Right lobe of liver (tissue), 4 donors: ENCODE results near the gene XCR1.

ENCODE experiments used
- POLR2A ChIP-seq: fragments of 450-650 bp; IDR thresholded peaks from one replicate; pipeline ENCODE4 v1.6.1; 2017; ENCODE audit warnings: antibody characterized with exemption, mild to moderate bottlenecking
- TF ChIP-seq, protein P1 (sequence below), 4 donors: fragments of 200-600 bp in 3 of 4; fragments of 450-650 bp in 1 of 4; IDR thresholded peaks; one replicate each; pipeline versions ENCODE4 v1.5.1 to v1.8.0; 2016 to 2022; ENCODE audit warnings: antibody characterized with exemption in 4 of 4, mild to moderate bottlenecking in 2 of 4
- donor health status: DM: no; HTN: no; CAD: no.
- donor health status: DM: no; HTN: no; CAD: no.
- donor health status: DM: no; HTN: yes; CAD: no.

DNA sequence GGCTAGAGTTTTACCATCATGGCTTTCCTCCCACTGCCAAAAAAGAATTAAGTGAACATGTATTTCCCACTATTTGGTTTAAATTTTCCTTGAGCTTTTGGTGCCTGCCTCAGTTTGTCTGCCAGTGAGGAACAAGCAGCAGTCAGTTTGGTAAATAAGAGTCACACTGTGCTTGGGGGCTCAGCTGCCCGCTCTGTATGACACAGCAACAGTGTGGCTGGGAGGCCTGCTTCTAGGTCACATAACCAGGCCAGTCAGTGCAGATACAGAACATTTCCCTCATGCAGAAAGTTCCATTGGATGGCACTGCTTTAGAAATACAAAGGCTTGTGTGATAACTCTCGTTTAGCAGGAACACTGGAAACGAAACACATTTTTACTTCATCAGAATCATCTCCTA is 57.3 kb downstream of the XCR1 start:
- TF ChIP-seq, protein P1, sequence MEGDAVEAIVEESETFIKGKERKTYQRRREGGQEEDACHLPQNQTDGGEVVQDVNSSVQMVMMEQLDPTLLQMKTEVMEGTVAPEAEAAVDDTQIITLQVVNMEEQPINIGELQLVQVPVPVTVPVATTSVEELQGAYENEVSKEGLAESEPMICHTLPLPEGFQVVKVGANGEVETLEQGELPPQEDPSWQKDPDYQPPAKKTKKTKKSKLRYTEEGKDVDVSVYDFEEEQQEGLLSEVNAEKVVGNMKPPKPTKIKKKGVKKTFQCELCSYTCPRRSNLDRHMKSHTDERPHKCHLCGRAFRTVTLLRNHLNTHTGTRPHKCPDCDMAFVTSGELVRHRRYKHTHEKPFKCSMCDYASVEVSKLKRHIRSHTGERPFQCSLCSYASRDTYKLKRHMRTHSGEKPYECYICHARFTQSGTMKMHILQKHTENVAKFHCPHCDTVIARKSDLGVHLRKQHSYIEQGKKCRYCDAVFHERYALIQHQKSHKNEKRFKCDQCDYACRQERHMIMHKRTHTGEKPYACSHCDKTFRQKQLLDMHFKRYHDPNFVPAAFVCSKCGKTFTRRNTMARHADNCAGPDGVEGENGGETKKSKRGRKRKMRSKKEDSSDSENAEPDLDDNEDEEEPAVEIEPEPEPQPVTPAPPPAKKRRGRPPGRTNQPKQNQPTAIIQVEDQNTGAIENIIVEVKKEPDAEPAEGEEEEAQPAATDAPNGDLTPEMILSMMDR (IDR thresholded peaks at IDR 0.05), result no peak
- no peak for TF ChIP-seq POLR2A
